PC-9 (cell line): ENCODE results near the gene PRRG3. TPM values are rescaled to one million over a fixed set of nuclear protein-coding genes. Genes with fewer than 3 reads are reported as not detected.

Source experiments
- BruUV-seq: library from RNA; stranded (reverse); fragments of 400-500 nt; replicated peaks from 2 replicates; lab custom pipeline; 2021; lab: Mats Ljungman, UMichigan
- CTCF ChIA-PET: fragments of 300-600 bp; sonication (Branson Sonifier 250); formaldehyde crosslinking; loops from one replicate; lab custom pipeline; 2022; ENCODE audit warnings: antibody characterized with exemption; lab: Charles Lee
- POLR2A ChIA-PET: fragments of 300-600 bp; sonication (Branson Sonifier 250); formaldehyde crosslinking; loops from one replicate; lab custom pipeline; 2022; ENCODE audit warnings: antibody characterized with exemption; ENCODE audit not compliant: unreplicated experiment; lab: Charles Lee
- DNase-seq, 2 experiments: peaks; one replicate each; pipeline versions ENCODE4 v3.0.0 to v3.0.0-alpha.2; 2015 to 2022; ENCODE audit warnings: mixed read lengths in 1 of 2
- H2AFZ ChIP-seq: fragments of 200-600 bp; sonication (generic); 2 replicates; pipeline ENCODE4 v1.8.1; 2017; ENCODE audit warnings: antibody characterized with exemption
- H3F3A ChIP-seq: fragments of 200-600 bp; sonication (generic); 2 replicates; pipeline ENCODE4 v1.8.1; 2017; ENCODE audit warnings: antibody characterized with exemption, mild to moderate bottlenecking, low read depth; ENCODE audit not compliant: insufficient read depth
- H3K27ac ChIP-seq: fragments of 200-600 bp; sonication (generic); 2 replicates; pipeline ENCODE4 v1.6.1; 2016; ENCODE audit warnings: mixed run types
- H3K27me3 ChIP-seq: fragments of 200-600 bp; sonication (generic); 2 replicates; pipeline ENCODE4 v1.6.1; 2016; ENCODE audit warnings: low read depth, mixed run types; ENCODE audit not compliant: insufficient read depth
- H3K36me3 ChIP-seq: fragments of 200-600 bp; sonication (generic); 2 replicates; pipeline ENCODE4 v1.6.1; 2016; ENCODE audit warnings: low read depth, mixed run types
- H3K4me1 ChIP-seq: fragments of 200-600 bp; sonication (generic); replicated peaks from 2 replicates; pipeline ENCODE4 v1.6.1; 2016; ENCODE audit warnings: mixed run types; ENCODE audit not compliant: insufficient read depth
- H3K4me2 ChIP-seq: fragments of 200-600 bp; sonication (generic); 2 replicates; pipeline ENCODE4 v1.6.1; 2017; ENCODE audit warnings: mixed run types
- H3K4me3 ChIP-seq: fragments of 200-600 bp; sonication (generic); 2 replicates; pipeline ENCODE4 v1.6.1; 2016; ENCODE audit warnings: mixed run types
- H3K79me2 ChIP-seq: fragments of 200-600 bp; sonication (generic); 2 replicates; pipeline ENCODE4 v1.6.1; 2017; ENCODE audit warnings: low read depth, mixed run types
- H3K9me2 ChIP-seq: fragments of 200-600 bp; sonication (generic); 2 replicates; pipeline ENCODE4 v1.8.1; 2017; ENCODE audit warnings: mild to moderate bottlenecking; ENCODE audit not compliant: insufficient read depth
- H3K9me3 ChIP-seq: fragments of 200-600 bp; sonication (generic); 2 replicates; pipeline ENCODE4 v1.8.1; 2016; ENCODE audit warnings: low read depth; ENCODE audit not compliant: insufficient read depth
- H4K20me1 ChIP-seq: fragments of 200-600 bp; sonication (generic); 2 replicates; pipeline ENCODE4 v1.8.1; 2017; ENCODE audit not compliant: insufficient read depth
- EZH2 ChIP-seq: fragments of 200-600 bp; sonication (generic); IDR thresholded peaks from 2 replicates; pipeline ENCODE4 v1.8.0; 2017; ENCODE audit warnings: antibody characterized with exemption, low read depth
- intact Hi-C: fragments of 100-400 bp; cut with micrococcal nuclease; formaldehyde crosslinking; loops from one replicate; pipeline ENCODE4 v1.10.0; 2022; ENCODE audit not compliant: unreplicated experiment
- total RNA-seq: library from RNA; stranded (reverse); gene quantifications from 2 replicates; pipeline ENCODE4 v1.2.3, GENCODE V29; 2021
- TF ChIP-seq, protein P1 (sequence below): fragments of 200-600 bp; sonication (generic); conservative IDR thresholded peaks from 2 replicates; pipeline ENCODE4 v1.6.1; 2017; ENCODE audit warnings: mixed run types, antibody characterized with exemption, mild to moderate bottlenecking, moderate library complexity

Gene PRRG3
- total RNA-seq, 1 experiment from 2014 or later: not detected

DNA sequence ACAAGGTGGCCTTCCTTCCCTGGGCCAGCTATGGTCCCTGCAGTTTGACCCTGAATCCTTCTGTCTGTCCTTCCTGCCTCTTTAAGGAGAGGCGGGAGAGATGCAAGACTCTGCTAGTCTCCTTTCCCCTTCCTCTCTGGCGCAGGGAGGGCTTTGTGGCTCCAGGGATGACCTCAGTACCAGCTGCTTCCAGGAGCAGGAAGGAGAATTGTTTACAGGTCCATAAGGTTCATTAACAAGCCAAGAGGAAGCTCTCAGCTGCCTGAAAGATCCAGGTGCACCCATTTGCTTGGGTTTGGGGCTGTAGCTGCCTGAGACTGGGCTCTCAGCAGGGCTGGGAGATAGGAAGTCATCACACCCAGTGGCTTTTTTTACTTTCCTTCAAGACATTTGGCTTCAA lies 16.5 kb downstream of the PRRG3 start:
- Histone ChIP-seq H3K4me1 (0 out of 2 replicates have a peak, but pooled peaks cover 4% of the 10 kb centered on the region), H3K36me3 (no peaks in the 10 kb centered on the region), H3K4me2 (no peak overlapping the region), H3K9me3 (no peaks in the 10 kb centered on the region), H4K20me1 (no peaks in the 10 kb centered on the region), H3K9me2 (no peaks in the 10 kb centered on the region), H3K27me3 (peaks cover 70% of the 10 kb centered on the region), H3F3A (no peaks in the 10 kb centered on the region), H3K27ac (no peak overlapping the region), H3K4me3 (no peak overlapping the region), H2AFZ (no peak overlapping the region), H3K79me2 (no peaks in the 10 kb centered on the region)
- no peak for TF ChIP-seq EZH2
- TF ChIP-seq, protein P1, sequence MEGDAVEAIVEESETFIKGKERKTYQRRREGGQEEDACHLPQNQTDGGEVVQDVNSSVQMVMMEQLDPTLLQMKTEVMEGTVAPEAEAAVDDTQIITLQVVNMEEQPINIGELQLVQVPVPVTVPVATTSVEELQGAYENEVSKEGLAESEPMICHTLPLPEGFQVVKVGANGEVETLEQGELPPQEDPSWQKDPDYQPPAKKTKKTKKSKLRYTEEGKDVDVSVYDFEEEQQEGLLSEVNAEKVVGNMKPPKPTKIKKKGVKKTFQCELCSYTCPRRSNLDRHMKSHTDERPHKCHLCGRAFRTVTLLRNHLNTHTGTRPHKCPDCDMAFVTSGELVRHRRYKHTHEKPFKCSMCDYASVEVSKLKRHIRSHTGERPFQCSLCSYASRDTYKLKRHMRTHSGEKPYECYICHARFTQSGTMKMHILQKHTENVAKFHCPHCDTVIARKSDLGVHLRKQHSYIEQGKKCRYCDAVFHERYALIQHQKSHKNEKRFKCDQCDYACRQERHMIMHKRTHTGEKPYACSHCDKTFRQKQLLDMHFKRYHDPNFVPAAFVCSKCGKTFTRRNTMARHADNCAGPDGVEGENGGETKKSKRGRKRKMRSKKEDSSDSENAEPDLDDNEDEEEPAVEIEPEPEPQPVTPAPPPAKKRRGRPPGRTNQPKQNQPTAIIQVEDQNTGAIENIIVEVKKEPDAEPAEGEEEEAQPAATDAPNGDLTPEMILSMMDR: no peak
- POLR2A ChIA-PET: no interaction called here
- CTCF ChIA-PET: no interaction called here
- intact Hi-C loops: no loop called here
- no peak for DNase-seq
- no TSS peak for BruUV-seq

- TF ChIP-seq, protein P1: no peak
- no peak for TF ChIP-seq EZH2
- H4K20me1 ChIP-seq: no peaks in the 10 kb centered on the region
- H3K27me3 ChIP-seq: peaks cover 70% of the 10 kb centered on the region
- H3K4me1 ChIP-seq: 0 out of 2 replicates have a peak, but pooled peaks cover 4% of the 10 kb centered on the region
- intact Hi-C loops: no loop called here
- no peak for DNase-seq
- H3K4me3 ChIP-seq: no peak overlapping the region
- no peaks in the 10 kb centered on the region for H3K36me3 ChIP-seq
- ChIA-PET CTCF (no interaction called here), POLR2A (no interaction called here)
- no peaks in the 10 kb centered on the region for H3F3A ChIP-seq
- no peak overlapping the region for H3K27ac ChIP-seq
- no peaks in the 10 kb centered on the region for H3K9me3 ChIP-seq
- BruUV-seq: no TSS peak
- H2AFZ ChIP-seq: no peak overlapping the region
- no peaks in the 10 kb centered on the region for H3K79me2 ChIP-seq
- no peaks in the 10 kb centered on the region for H3K9me2 ChIP-seq
- no peak overlapping the region for H3K4me2 ChIP-seq
These were observed 17.0 kb downstream of the PRRG3 start for GRCh38 chrX:151712253-151712652.

- ChIA-PET POLR2A (no interaction called here), CTCF (no interaction called here)
- Histone ChIP-seq H3K4me3 (no peak overlapping the region), H3K4me1 (0 out of 2 replicates have a peak, but pooled peaks cover 4% of the 10 kb centered on the region), H3K9me3 (no peaks in the 10 kb centered on the region), H2AFZ (no peak overlapping the region), H3K27me3 (peaks cover 59% of the 10 kb centered on the region), H3K4me2 (0 out of 2 replicates have a peak overlapping the region, but pooled peaks have one; percentile 11), H3F3A (no peaks in the 10 kb centered on the region), H4K20me1 (no peaks in the 10 kb centered on the region), H3K9me2 (no peaks in the 10 kb centered on the region), H3K79me2 (no peaks in the 10 kb centered on the region), H3K27ac (no peak overlapping the region), H3K36me3 (no peaks in the 10 kb centered on the region)
- TF ChIP-seq, protein P1: peak; percentile 87
- TF ChIP-seq EZH2: no peak
- no TSS peak for BruUV-seq
- intact Hi-C loops: no loop called here
- peak; percentile 47 to 49 for DNase-seq
These were observed 18.6 kb downstream of the PRRG3 start for GRCh38 chrX:151713849-151714248.
